ENCODE measurements around the gene IFNG. TPM values are rescaled to one million over a fixed set of nuclear protein-coding genes. Genes with fewer than 3 reads are reported as not detected.

The IFNG gene
- total RNA-seq, 1 donor = not detected

DNA sequence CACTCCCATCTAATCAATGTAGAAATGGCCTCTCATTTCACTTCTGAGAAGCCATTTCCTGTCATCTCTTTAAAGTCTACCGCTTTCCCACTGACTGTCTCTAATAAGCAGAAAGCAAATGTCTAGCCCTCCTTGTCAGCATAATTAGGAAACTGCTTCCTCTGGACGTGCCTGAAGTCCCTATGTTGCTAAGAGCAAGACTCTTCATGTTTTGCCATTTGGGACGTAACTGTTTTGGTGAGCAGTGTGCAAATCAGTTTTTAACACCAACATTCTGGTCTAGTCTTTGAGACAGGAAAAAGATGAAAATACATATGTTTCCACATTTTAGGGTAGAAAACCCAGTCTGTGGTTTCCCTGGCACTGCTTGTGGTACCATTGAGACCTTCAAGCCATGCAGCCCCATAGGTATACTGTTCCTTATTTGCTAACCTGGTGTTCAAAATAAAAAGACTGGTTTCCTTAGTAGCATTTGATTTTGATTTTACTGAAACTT is 22.2 kb downstream of the IFNG start:
- TF ChIP-seq, protein P1, sequence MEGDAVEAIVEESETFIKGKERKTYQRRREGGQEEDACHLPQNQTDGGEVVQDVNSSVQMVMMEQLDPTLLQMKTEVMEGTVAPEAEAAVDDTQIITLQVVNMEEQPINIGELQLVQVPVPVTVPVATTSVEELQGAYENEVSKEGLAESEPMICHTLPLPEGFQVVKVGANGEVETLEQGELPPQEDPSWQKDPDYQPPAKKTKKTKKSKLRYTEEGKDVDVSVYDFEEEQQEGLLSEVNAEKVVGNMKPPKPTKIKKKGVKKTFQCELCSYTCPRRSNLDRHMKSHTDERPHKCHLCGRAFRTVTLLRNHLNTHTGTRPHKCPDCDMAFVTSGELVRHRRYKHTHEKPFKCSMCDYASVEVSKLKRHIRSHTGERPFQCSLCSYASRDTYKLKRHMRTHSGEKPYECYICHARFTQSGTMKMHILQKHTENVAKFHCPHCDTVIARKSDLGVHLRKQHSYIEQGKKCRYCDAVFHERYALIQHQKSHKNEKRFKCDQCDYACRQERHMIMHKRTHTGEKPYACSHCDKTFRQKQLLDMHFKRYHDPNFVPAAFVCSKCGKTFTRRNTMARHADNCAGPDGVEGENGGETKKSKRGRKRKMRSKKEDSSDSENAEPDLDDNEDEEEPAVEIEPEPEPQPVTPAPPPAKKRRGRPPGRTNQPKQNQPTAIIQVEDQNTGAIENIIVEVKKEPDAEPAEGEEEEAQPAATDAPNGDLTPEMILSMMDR (IDR thresholded peaks at IDR 0.05; ENCODE audit: insufficient read depth, low read length) = no peak
- no peak overlapping the region for H3K4me3 ChIP-seq (ENCODE audit: low read depth, low read length)
- no peak for DNase-seq (ENCODE audit: low read depth)

DNA sequence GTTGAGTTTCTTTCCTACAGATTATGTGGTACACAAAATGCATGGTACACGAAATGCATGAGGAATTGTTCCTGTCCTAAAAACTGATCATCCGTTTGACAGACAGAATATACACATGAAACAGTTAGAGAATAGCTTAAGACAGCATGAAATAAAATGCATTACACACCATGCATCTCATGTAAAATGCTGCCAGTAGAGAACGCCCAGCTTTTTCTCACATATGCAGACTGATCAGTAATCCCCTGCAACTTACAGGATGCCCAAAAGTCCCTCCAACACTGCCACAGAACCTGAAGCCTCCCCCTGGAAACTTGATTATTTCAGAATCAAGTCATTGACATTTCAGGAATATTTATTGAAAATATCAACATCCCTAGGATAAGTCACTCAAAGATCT is 24.0 kb downstream of the IFNG start:
- H3K4me3 ChIP-seq (ENCODE audit: low read depth, low read length) = no peak overlapping the region
- DNase-seq (ENCODE audit: low read depth) = no peak
- TF ChIP-seq, protein P1 (IDR thresholded peaks at IDR 0.05; ENCODE audit: insufficient read depth, low read length) = no peak

DNA sequence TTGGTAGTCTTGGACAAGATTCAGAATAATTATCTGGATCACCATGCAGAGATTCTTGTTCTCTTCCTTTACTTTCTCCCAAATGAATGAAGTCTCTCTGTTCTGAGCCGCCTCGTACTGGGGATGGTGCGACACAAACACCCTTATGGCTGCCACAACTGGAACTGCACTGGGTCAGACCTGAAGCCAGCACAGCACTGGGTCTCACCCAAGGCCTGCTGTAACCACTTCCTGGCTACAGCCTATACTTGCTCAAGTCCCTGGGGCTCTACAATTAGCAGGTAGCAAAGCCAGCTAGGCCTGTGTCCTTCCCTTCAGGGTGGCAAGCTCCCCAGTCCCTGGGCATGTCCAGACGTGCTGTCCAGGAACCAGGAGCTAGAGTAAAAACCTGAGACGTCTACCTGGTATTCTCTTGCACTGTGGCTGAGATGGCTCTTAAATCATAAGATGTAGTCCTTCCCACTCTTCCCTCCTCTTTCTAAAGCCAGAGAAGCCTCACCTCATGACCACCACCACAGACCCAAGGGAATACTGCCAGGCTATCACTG is 27.6 kb downstream of the IFNG start:
- DNase-seq (ENCODE audit: low read depth) = no peak
- no peak overlapping the region for H3K4me3 ChIP-seq (ENCODE audit: low read depth, low read length)
- TF ChIP-seq, protein P1 (IDR thresholded peaks at IDR 0.05; ENCODE audit: insufficient read depth, low read length) = no peak

DNA sequence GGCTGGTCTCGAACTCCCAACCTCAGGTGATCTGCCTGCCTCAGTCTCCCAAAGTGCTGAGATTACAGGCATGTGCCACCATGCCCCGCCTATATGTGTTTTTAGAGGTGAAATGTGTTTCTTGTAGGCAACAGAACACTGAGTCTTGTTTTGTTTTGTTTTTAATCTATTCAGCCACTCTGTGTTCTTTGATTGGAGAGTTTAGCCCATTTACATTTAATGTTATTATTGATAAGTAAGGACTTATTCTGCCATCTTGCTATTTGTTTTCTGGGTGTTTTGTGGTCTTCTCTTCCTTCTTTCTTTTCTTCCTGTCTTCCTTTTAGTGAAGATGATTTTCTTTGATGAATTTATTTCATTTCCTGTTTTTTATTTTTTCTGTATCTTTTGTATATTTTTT is 29.6 kb downstream of the IFNG start:
- no peak overlapping the region for H3K4me3 ChIP-seq (ENCODE audit: low read depth, low read length)
- no peak for DNase-seq (ENCODE audit: low read depth)
- TF ChIP-seq, protein P1 (IDR thresholded peaks at IDR 0.05; ENCODE audit: insufficient read depth, low read length) = no peak

DNA sequence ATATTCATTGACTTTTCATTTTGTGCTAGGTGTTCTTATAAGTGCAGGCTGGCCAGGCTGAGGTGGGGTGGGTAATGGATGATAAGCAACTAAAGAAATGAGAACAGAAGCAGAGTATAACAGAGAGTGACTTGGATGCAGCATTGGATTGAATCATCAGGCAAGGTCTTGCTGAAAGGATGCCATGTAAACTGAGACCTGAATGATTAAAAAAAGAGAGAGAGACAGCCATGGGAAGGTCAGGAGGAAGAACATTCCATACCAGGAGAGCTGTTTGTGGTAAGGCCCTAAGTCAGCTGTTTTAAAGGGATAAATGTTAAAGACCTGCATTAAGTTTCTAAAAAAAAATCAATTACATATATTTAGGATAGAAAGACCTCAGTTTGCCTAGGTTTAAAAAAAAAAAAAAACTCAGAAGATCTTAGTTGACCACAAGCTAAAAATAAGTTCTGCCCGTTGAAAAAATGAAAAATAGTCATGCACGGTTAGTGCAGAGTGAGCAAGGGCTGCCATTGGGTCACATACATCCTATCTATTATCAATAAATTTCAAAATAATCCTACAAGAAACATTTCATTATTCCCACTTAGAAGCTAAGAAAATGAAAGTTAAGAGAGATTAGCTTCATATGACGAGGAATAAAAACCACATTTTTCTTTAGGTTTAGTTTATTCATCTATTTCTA is 37.2 kb downstream of the IFNG start:
- no peak overlapping the region for H3K4me3 ChIP-seq (ENCODE audit: low read depth, low read length)
- TF ChIP-seq, protein P1 (IDR thresholded peaks at IDR 0.05; ENCODE audit: insufficient read depth, low read length) = no peak
- no peak for DNase-seq (ENCODE audit: low read depth)

DNA sequence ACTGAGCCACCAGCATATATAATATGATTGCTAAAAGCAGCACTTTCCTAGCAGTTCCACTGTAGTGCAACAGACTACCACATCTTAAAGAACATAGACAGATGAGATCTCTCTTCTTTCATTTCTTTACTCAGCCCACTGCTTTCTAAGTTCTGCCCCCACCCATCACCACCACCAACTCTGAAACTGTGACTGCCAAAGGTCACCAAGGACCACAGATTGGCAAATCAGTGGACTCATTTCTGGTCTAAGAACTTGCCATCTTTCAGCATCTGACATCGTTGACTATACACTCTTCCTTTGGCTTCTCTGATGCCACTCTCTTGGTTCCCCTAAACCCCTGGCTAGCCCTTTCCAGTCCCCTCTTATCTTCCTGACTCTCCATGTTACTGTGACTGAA is 38.4 kb downstream of the IFNG start:
- no peak for DNase-seq (ENCODE audit: low read depth)
- H3K4me3 ChIP-seq (ENCODE audit: low read depth, low read length) = no peak overlapping the region
- TF ChIP-seq, protein P1 (IDR thresholded peaks at IDR 0.05; ENCODE audit: insufficient read depth, low read length) = no peak
